K562 (cell line): Measurements from ENCODE around the gene CHD2. TPM values are rescaled to one million over a fixed set of nuclear protein-coding genes. Genes with fewer than 3 reads are reported as not detected.

ENCODE experiments used
- ATAC-seq: fragments of 200-7000 bp; cut with Tn5 transposase; 3 replicates; pipeline ENCODE4 v1.9.1; 2020; ENCODE audit warnings: moderate library complexity
- BruUV-seq: library from RNA; stranded (reverse); fragments of 400-500 nt; replicated peaks from 2 replicates; lab custom pipeline; 2021; lab: Mats Ljungman, UMichigan
- CTCF ChIA-PET: fragments of 300-600 bp; formaldehyde crosslinking; extraction: SDS; loops from one replicate; lab custom pipeline; 2021; ENCODE audit warnings: low intra/inter-chr PET ratio; lab: Yijun Ruan, JAX
- POLR2A ChIA-PET: fragments of 300-600, 350-650 bp; sonication (Branson Sonifier 250); formaldehyde crosslinking; extraction: SDS; loops from one replicate; lab custom pipeline; 2021; ENCODE audit warnings: antibody characterized with exemption, inconsistent platforms; lab: Yijun Ruan, JAX
- DNase-seq, 4 experiments: peaks; one replicate each; pipeline versions ENCODE4 v3.0.0 to v3.0.0-alpha.2; 2011 to 2018; ENCODE audit warnings: low spot score in 3 of 4, mixed read lengths in 3 of 4; ENCODE audit errors: extremely low read depth in 1 of 4
- FAIRE-seq: peaks from 2 replicates; lab custom pipeline; 2011; peaks lifted over from hg19 to GRCh38; lab: Jason Lieb, UNC
- H2AFZ ChIP-seq: 2 replicates; pipeline ENCODE4 v1.6.0; 2011; ENCODE audit warnings: low read depth, low read length, control low read depth, inconsistent platforms
- H3K27ac ChIP-seq: fragments of 200-600 bp; 3 replicates; pipeline ENCODE4 v1.8.0; 2011; ENCODE audit warnings: low read depth, mild to moderate bottlenecking, control low read depth, inconsistent platforms, low read length, moderate library complexity, mixed read lengths; ENCODE audit errors: extremely low read depth
- H3K27me3 ChIP-seq, 2 experiments: fragments of 300-600 bp in 1 of 2; 2 replicates in 1 of 2; 3 replicates in 1 of 2; pipeline versions ENCODE4 v1.6.0 to v1.8.0; 2011; ENCODE audit warnings: inconsistent platforms in 2 of 2, low read length in 2 of 2, mild to moderate bottlenecking in 1 of 2, mixed read lengths in 1 of 2, moderate library complexity in 1 of 2; ENCODE audit not compliant: control insufficient read depth in 2 of 2, insufficient read depth in 2 of 2
- H3K36me3 ChIP-seq: fragments of 300-600 bp; 3 replicates; pipeline ENCODE4 v1.8.0; 2011; ENCODE audit warnings: mild to moderate bottlenecking, low read length, inconsistent platforms; ENCODE audit not compliant: control insufficient read depth, insufficient read depth
- H3K4me1 ChIP-seq, 2 experiments: fragments of 200-600 bp in 1 of 2; replicated peaks in 1 of 2; 2 replicates in 1 of 2; 3 replicates in 1 of 2; pipeline versions ENCODE4 v1.5.1 to v1.8.0; 2011; ENCODE audit warnings: inconsistent platforms in 2 of 2, low read length in 2 of 2, mild to moderate bottlenecking in 1 of 2, mixed read lengths in 1 of 2, moderate library complexity in 1 of 2; ENCODE audit not compliant: control insufficient read depth in 2 of 2, insufficient read depth in 2 of 2
- H3K4me2 ChIP-seq: 2 replicates; pipeline ENCODE4 v1.6.1; 2011; ENCODE audit warnings: low read length, control low read depth, inconsistent platforms, mixed read lengths; ENCODE audit not compliant: insufficient read depth
- H3K4me3 ChIP-seq: fragments of 200-600 bp; sonication (generic), shearing (Covaris generic); 2 replicates; pipeline ENCODE4 v1.5.1; 2016; ENCODE audit warnings: control low read depth, inconsistent platforms
- H3K79me2 ChIP-seq: fragments of 200-600 bp; 3 replicates; pipeline ENCODE4 v1.8.0; 2011; ENCODE audit warnings: low read length, inconsistent platforms; ENCODE audit not compliant: control insufficient read depth, insufficient read depth
- H3K9ac ChIP-seq, 2 experiments: 2 replicates each; pipeline versions ENCODE4 v1.6.0 to v1.6.1; 2011; ENCODE audit warnings: low read depth in 2 of 2, low read length in 2 of 2, control low read depth in 1 of 2, inconsistent platforms in 1 of 2, mild to moderate bottlenecking in 1 of 2, mixed read lengths in 1 of 2; ENCODE audit not compliant: insufficient read depth in 1 of 2
- H3K9me1 ChIP-seq: one replicate; pipeline ENCODE4 v1.6.0; 2011; ENCODE audit warnings: inconsistent platforms, mild to moderate bottlenecking, low read length, moderate library complexity; ENCODE audit not compliant: control insufficient read depth, insufficient read depth
- H3K9me3 ChIP-seq: replicated peaks from 2 replicates; pipeline ENCODE4 v1.5.1; 2011; ENCODE audit warnings: low read depth, low read length, inconsistent platforms; ENCODE audit not compliant: control insufficient read depth, insufficient read depth
- H4K20me1 ChIP-seq: replicated peaks from 2 replicates; pipeline ENCODE4 v1.6.1; 2011; ENCODE audit warnings: low read length, inconsistent platforms, mixed read lengths; ENCODE audit not compliant: control insufficient read depth, insufficient read depth
- ASH1L ChIP-seq: fragments of 450-650 bp; IDR thresholded peaks from 2 replicates; pipeline ENCODE4 v1.6.1; 2018; ENCODE audit warnings: borderline replicate concordance, mild to moderate bottlenecking, low read depth; ENCODE audit not compliant: partially characterized antibody
- KAT8 ChIP-seq: fragments of 450-650 bp; IDR thresholded peaks from 2 replicates; pipeline ENCODE4 v1.6.1; 2016; ENCODE audit warnings: low read depth, mild to moderate bottlenecking
- RCOR1 ChIP-seq, 2 experiments: IDR thresholded peaks; 2 replicates each; pipeline ENCODE4 v1.6.1; 2012; ENCODE audit warnings: low read depth in 2 of 2, low read length in 2 of 2, borderline replicate concordance in 1 of 2, improper control_type of control experiment in 1 of 2
- ZBTB12 ChIP-seq: fragments of 250-450 bp; sonication (Bioruptor Pico); IDR thresholded peaks from 2 replicates; pipeline ENCODE4 v1.4.0; 2020
- ZNF436 ChIP-seq: fragments of 250-450, 450-650 bp; sonication (Bioruptor Pico); formaldehyde crosslinking; IDR thresholded peaks from 2 replicates; pipeline ENCODE4 v1.7.0; 2020; ENCODE audit warnings: mild to moderate bottlenecking
- ZNF644 ChIP-seq: fragments of 200-800 bp; sonication (Bioruptor generic); IDR thresholded peaks from 2 replicates; pipeline ENCODE4 v1.6.1; 2016; ENCODE audit warnings: low read depth, missing genetic modification characterization, missing compliant biosample characterization
- WGBS: fragments of 100-300 bp; shearing (Covaris generic); methylation state at CpG from one replicate; pipeline ENCODE4 v1.1.6; 2016; ENCODE audit warnings: low coverage, mixed read lengths; ENCODE audit not compliant: insufficient coverage; ENCODE audit errors: missing lambda C conversion rate; 5-methylcytosine and 5-hydroxymethylcytosine counted together
- in situ Hi-C: fragments of 300-500 bp; cut with MboI; formaldehyde crosslinking; loops from 4 replicates; pipeline ENCODE4 v1.15.0; 2018; ENCODE audit warnings: inconsistent platforms, mixed read lengths
- intact Hi-C: fragments of 100-400 bp; cut with micrococcal nuclease; formaldehyde crosslinking; loops from 2 replicates; pipeline ENCODE4 v1.14.2; 2022
- polyA plus RNA-seq, 8 experiments: library from polyadenylated mRNA; depleted of rRNA in 4 of 8; stranded (reverse) in 5 of 8; unstranded in 3 of 8; fragments of >200 nt; fragmentation: Nextera tagmentation in 2 of 8; fragmentation: Illumina TruSeq in 1 of 8; extraction: Ambion mirVana in 2 of 8; extraction: Trizol in 1 of 8; gene quantifications; 2 replicates each; pipeline versions ENCODE4 v1.2.1 to v1.2.3, GENCODE V29; 2011 to 2014; ENCODE audit warnings: inconsistent platforms in 1 of 8, missing spikeins in 1 of 8
- total RNA-seq, 7 experiments: library from RNA; depleted of rRNA in 6 of 7; stranded (reverse); fragments of >200 nt in 6 of 7; fragmentation: Illumina TruSeq in 2 of 7; extraction: Trizol in 2 of 7; gene quantifications; 2 replicates each; pipeline versions ENCODE4 v1.2.1 to v1.2.3, GENCODE V29; 2011 to 2021; ENCODE audit warnings: low replicate concordance in 1 of 7
- TF ChIP-seq, protein P1 (sequence below), 2 experiments: fragments of 450-650 bp in 1 of 2; IDR thresholded peaks; 2 replicates each; pipeline ENCODE4 v1.6.1; 2011 to 2017; ENCODE audit warnings: low read depth in 2 of 2, antibody characterized with exemption in 1 of 2, borderline replicate concordance in 1 of 2, low read length in 1 of 2, mild to moderate bottlenecking in 1 of 2, mixed read lengths in 1 of 2; ENCODE audit not compliant: control insufficient read depth in 1 of 2

CHD2 gene
- total and polyA plus RNA-seq, 9 of the 15 experiments (the other 6 are each of a cell fraction or from before 2014, with no cell fraction given) = 38.9 to 70.8 (median 56.2) TPM

DNA sequence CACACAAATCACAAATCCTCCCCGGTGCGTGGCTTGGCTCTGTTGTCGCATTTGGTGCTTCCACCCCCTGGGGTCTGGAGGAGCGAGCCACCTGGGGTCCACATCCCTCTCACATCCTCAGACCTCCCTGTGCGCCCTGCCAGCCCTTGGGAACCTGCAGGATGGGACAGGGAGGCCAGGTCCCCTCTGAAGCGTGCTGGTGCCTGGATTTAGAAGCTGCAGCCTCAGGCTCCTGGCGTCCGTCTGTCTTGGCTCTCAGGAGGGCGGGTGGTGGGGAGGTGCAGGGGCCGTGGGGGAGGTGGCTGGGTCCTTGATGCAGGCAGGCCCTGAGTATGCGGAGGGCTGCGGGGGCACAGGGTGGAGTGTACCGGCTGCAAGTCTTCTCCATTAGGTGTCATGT, 150.5 kb downstream of the CHD2 start:
- ChIA-PET CTCF (no interaction called here), POLR2A (interaction anchor here (0.5 kb wide), 2 partner anchors 246 to 778 kb away, joined by 3 read pairs; no protein-coding TSS in a partner anchor)
- WGBS = 7% methylated on average over 6 of the region's 13 CpGs
- H3K27me3 ChIP-seq = peaks cover 46 to 91% of the 10 kb centered on the region in 2 experiments; a peak in 4 of 5 replicates
- H3K36me3 ChIP-seq = no peaks in the 10 kb centered on the region
- no peak overlapping the region for H2AFZ ChIP-seq
- no peak for DNase-seq
- intact Hi-C loops = loop anchor here (10.0 kb wide), 1 partner anchor 316 kb away; no protein-coding TSS in a partner anchor
- H3K9me1 ChIP-seq = no peaks in the 10 kb centered on the region
- H3K4me1 ChIP-seq = peaks cover 0 to 21% of the 10 kb centered on the region in 2 experiments; a peak in 2 of 5 replicates
- in situ Hi-C loops = no loop called here
- no peak for FAIRE-seq
- H3K4me3 ChIP-seq = no peak overlapping the region
- no peaks in the 10 kb centered on the region for H3K79me2 ChIP-seq
- TF ChIP-seq ZNF436 (no peak), ZBTB12 (CRISPR knock-in tag) (no peak), ZNF644 (no peak), RCOR1 (IDR thresholded peaks at IDR 0.05; ENCODE audit: borderline replicate concordance in 1 of 2, low read depth in 2 of 2, low read length in 2 of 2) (no peak), ASH1L (no peak), KAT8 (no peak)
- TF ChIP-seq, protein P1, sequence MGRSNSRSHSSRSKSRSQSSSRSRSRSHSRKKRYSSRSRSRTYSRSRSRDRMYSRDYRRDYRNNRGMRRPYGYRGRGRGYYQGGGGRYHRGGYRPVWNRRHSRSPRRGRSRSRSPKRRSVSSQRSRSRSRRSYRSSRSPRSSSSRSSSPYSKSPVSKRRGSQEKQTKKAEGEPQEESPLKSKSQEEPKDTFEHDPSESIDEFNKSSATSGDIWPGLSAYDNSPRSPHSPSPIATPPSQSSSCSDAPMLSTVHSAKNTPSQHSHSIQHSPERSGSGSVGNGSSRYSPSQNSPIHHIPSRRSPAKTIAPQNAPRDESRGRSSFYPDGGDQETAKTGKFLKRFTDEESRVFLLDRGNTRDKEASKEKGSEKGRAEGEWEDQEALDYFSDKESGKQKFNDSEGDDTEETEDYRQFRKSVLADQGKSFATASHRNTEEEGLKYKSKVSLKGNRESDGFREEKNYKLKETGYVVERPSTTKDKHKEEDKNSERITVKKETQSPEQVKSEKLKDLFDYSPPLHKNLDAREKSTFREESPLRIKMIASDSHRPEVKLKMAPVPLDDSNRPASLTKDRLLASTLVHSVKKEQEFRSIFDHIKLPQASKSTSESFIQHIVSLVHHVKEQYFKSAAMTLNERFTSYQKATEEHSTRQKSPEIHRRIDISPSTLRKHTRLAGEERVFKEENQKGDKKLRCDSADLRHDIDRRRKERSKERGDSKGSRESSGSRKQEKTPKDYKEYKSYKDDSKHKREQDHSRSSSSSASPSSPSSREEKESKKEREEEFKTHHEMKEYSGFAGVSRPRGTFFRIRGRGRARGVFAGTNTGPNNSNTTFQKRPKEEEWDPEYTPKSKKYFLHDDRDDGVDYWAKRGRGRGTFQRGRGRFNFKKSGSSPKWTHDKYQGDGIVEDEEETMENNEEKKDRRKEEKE (IDR thresholded peaks at IDR 0.05; ENCODE audit: borderline replicate concordance in 1 of 2, control insufficient read depth in 1 of 2, low read depth in 2 of 2, low read length in 1 of 2) = no peak
- H4K20me1 ChIP-seq = 0 out of 2 replicates have a peak, but pooled peaks cover 13% of the 10 kb centered on the region
- no peaks in the 10 kb centered on the region for H3K9me3 ChIP-seq
- no peak for ATAC-seq
- BruUV-seq = no TSS peak
- H3K9ac ChIP-seq = no peak overlapping the region
- no peak overlapping the region for H3K27ac ChIP-seq
- H3K4me2 ChIP-seq = no peak overlapping the region
